Prostate gland (tissue), 2 donors: Measurements from ENCODE around the gene CPNE9.

Source experiments
- CTCF ChIP-seq, 4 experiments: fragments of 200-600 bp in 2 of 4; fragments of 450-650 bp in 2 of 4; sonication (generic) in 2 of 4; IDR thresholded peaks; 1 replicate in 3 of 4; 2 replicates in 1 of 4; pipeline ENCODE4 v1.5.1; 2016 to 2019; ENCODE audit warnings: antibody characterized with exemption in 4 of 4, mild to moderate bottlenecking in 2 of 4, moderate library complexity in 2 of 4
- POLR2A ChIP-seq: fragments of 450-650 bp; IDR thresholded peaks from one replicate; pipeline ENCODE4 v1.6.1; 2016; ENCODE audit warnings: antibody characterized with exemption, mild to moderate bottlenecking

GRCh38 chr3:9713142-9713541 is 9.5 kb downstream of the CPNE9 start:
- TF ChIP-seq CTCF (IDR thresholded peaks at IDR 0.05) (no peak), POLR2A (no peak)
